Prostate gland (tissue), 2 donors: ENCODE data around the gene SCYL2. TPM values are rescaled to one million over a fixed set of nuclear protein-coding genes. Genes with fewer than 3 reads are reported as not detected.
A peak's percentile ranks its signal among the peaks of the same experiment; 100 is the strongest.
"Not testable (repeated sequence)": the region's sequence is repeated elsewhere in the genome, so short reads cannot be mapped to it uniquely, and the experiment has no call there.

Experiments used
- DNase-seq: peaks from one replicate; pipeline ENCODE4 v3.0.0-alpha.2; 2019; ENCODE audit warnings: low spot score
- H3K27ac ChIP-seq, 2 donors: fragments of 200-600 bp; sonication (generic); 2 replicates each; pipeline ENCODE4 v1.5.1; 2017 to 2019
- H3K27me3 ChIP-seq: fragments of 200-600 bp; sonication (generic); replicated peaks from 2 replicates; pipeline ENCODE4 v1.5.1; 2019; ENCODE audit not compliant: insufficient read depth
- H3K36me3 ChIP-seq, 2 donors: fragments of 200-600 bp; sonication (generic); 1 replicate in 1 of 2; 2 replicates in 1 of 2; pipeline versions ENCODE4 v1.5.1 to v1.8.1; 2017 to 2019
- H3K4me1 ChIP-seq: fragments of 200-600 bp; sonication (generic); replicated peaks from 2 replicates; pipeline ENCODE4 v1.5.1; 2019
- H3K4me3 ChIP-seq, 2 donors: fragments of 200-600 bp; sonication (generic); 2 replicates each; pipeline ENCODE4 v1.5.1; 2017 to 2019
- H3K9me3 ChIP-seq: fragments of 200-600 bp; sonication (generic); 2 replicates; pipeline ENCODE4 v1.5.1; 2017
- POLR2A ChIP-seq: fragments of 450-650 bp; IDR thresholded peaks from one replicate; pipeline ENCODE4 v1.6.1; 2016; ENCODE audit warnings: antibody characterized with exemption, mild to moderate bottlenecking
- POLR2AphosphoS5 ChIP-seq: sonication (generic); formaldehyde crosslinking; IDR thresholded peaks from one replicate; pipeline ENCODE4 v1.6.1; 2017; ENCODE audit warnings: antibody characterized with exemption
- WGBS: methylation state at CpG from one replicate; pipeline ENCODE4 v1.1.5; 2018; 5-methylcytosine and 5-hydroxymethylcytosine counted together
- intact Hi-C: fragments of 100-400 bp; cut with DNase I; formaldehyde crosslinking; loops from one replicate; pipeline ENCODE4 v1.14.2; 2022
- total RNA-seq, 2 donors: library from RNA; depleted of rRNA; stranded (reverse); fragments of >200 nt; gene quantifications; one replicate each; pipeline ENCODE4 v1.1.0, GENCODE V29; 2016
- TF ChIP-seq, protein P1 (sequence below), 4 experiments: fragments of 200-600 bp in 2 of 4; fragments of 450-650 bp in 2 of 4; sonication (generic) in 2 of 4; IDR thresholded peaks; 1 replicate in 3 of 4; 2 replicates in 1 of 4; pipeline ENCODE4 v1.5.1; 2016 to 2019; ENCODE audit warnings: antibody characterized with exemption in 4 of 4, mild to moderate bottlenecking in 2 of 4, moderate library complexity in 2 of 4

The SCYL2 gene, protein sequence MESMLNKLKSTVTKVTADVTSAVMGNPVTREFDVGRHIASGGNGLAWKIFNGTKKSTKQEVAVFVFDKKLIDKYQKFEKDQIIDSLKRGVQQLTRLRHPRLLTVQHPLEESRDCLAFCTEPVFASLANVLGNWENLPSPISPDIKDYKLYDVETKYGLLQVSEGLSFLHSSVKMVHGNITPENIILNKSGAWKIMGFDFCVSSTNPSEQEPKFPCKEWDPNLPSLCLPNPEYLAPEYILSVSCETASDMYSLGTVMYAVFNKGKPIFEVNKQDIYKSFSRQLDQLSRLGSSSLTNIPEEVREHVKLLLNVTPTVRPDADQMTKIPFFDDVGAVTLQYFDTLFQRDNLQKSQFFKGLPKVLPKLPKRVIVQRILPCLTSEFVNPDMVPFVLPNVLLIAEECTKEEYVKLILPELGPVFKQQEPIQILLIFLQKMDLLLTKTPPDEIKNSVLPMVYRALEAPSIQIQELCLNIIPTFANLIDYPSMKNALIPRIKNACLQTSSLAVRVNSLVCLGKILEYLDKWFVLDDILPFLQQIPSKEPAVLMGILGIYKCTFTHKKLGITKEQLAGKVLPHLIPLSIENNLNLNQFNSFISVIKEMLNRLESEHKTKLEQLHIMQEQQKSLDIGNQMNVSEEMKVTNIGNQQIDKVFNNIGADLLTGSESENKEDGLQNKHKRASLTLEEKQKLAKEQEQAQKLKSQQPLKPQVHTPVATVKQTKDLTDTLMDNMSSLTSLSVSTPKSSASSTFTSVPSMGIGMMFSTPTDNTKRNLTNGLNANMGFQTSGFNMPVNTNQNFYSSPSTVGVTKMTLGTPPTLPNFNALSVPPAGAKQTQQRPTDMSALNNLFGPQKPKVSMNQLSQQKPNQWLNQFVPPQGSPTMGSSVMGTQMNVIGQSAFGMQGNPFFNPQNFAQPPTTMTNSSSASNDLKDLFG
- total RNA-seq: 10 to 100 TPM; 54.4 to 63.7 TPM

DNA sequence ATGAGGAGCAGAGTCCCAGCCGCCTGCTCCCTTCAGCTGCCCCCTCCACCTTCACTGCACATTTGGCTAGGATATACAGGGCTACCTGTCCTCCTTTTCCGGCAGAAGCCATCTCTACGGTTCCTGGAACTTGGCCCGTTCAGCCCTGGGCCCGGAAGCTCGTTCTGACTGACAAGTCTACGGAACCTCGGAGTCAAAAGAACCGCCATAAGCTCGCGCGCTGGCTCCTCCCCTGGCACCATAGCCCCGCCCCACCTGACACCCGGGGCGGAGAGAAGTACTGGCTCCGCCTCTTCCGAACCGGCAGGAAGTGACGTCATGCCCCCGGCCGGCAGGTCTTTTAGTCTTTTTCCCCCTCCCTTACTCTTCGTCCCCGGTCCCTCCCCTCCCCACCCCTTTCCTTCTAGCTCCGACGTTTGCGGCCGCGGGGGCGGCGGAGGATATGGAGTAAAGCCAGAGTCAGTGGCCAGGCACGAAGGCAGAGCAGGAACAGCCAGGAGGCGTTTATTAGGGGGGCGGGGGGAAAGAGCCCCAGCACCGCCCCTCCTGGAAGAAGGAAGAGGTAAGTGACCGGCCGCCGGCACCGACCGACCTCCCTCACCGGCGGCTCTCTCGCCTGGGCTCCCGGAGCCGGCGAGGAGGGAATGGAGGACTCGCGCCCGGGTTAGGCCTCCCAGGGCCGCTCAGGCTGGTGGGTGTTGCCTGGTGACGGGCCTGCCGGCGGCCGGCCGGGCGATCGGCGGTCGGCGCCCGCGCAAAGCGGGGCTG lies at the start of gene SCYL2, which contains the start of gene DEPDC4:
TSS of gene SCYL2 (plus strand) at position 343 of the 768 bp plus-strand sequence. CDS start 15,794 bp downstream, outside the sequence.
TSS of gene DEPDC4 (minus strand) at position 245 of the 768 bp plus-strand sequence. CDS start at position 242, 3 bp downstream.
- TF ChIP-seq POLR2A: peak; percentile 81
- TF ChIP-seq POLR2AphosphoS5: peak; percentile 87
- TF ChIP-seq, protein P1, sequence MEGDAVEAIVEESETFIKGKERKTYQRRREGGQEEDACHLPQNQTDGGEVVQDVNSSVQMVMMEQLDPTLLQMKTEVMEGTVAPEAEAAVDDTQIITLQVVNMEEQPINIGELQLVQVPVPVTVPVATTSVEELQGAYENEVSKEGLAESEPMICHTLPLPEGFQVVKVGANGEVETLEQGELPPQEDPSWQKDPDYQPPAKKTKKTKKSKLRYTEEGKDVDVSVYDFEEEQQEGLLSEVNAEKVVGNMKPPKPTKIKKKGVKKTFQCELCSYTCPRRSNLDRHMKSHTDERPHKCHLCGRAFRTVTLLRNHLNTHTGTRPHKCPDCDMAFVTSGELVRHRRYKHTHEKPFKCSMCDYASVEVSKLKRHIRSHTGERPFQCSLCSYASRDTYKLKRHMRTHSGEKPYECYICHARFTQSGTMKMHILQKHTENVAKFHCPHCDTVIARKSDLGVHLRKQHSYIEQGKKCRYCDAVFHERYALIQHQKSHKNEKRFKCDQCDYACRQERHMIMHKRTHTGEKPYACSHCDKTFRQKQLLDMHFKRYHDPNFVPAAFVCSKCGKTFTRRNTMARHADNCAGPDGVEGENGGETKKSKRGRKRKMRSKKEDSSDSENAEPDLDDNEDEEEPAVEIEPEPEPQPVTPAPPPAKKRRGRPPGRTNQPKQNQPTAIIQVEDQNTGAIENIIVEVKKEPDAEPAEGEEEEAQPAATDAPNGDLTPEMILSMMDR (IDR thresholded peaks at IDR 0.05): peak in 2 of 4 experiments; percentile 21 to 32
- no peaks in the 10 kb centered on the region for H3K4me1 ChIP-seq
- H3K9me3 ChIP-seq: no peaks in the 10 kb centered on the region
- intact Hi-C loops: no loop called here
- WGBS: under 1% methylated on average over 62 of the region's 62 CpGs
- no peaks in the 10 kb centered on the region for H3K27me3 ChIP-seq
- peak within 1 kb of the TSS; percentile 97 for H3K27ac ChIP-seq
- DNase-seq: peak; percentile 98
- peak within 1 kb of the TSS; percentile 87 to 92 for H3K4me3 ChIP-seq
- no peaks in the 10 kb centered on the region for H3K36me3 ChIP-seq

DNA sequence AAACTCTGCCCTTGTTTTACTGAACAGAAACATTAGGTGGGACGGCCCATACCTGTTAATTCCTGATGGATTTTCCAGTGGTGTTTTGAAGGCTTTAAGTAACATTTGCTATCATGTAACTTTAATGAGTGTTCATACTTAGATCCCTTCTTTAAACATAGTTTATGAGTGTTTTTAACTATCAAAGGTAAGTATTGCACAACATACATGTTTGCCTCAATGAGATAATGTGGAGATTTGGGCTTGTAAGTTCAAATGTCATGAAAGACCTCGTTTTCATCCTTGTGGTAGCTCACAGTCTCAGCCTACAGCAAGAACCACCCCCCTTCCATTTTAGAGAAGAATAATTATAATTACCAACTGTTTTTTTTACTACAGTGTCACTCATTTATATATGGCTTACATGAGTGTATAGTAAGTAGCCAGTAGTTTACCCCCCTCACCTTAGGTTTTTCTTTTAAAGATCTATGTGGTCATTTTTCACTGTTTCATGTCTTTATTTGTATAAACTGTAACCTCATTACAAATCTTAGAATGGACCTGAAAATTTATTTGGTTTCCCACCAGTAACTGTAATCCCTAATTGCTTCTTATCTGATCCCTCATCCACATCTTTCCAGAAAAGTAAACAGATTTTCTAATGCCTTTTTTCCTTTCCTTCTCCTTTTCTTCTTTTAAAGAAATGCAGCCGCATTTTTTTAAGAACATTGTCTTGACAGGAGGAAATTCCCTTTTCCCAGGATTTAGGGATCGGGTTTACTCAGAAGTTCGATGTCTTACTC lies 47.5 kb upstream of the SCYL2 start:
- 56% methylated on average over 5 of the region's 5 CpGs for WGBS

DNA sequence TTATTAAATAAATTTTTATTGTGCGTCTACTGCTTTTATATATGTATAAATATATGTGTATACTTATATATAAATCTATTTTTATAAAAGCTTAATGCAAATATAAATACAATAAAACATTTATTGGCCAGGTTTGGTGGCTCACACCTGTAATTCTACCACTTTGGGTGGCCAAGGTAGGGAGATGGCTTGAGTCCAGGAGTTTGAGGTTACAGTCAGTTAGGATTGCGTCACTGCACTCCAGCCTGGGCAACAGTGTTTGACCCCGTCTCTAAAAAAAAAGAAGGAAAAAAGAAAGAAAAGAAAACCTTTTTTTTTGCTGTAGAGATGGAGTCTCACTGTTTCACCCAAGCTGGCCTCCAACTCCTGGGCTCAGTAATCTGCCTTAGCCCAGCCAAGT lies 45.5 kb upstream of the SCYL2 start:
- intact Hi-C loops: no loop called here
- WGBS: 66% methylated on average over 3 of the region's 3 CpGs
- Histone ChIP-seq H3K36me3 (no peaks in the 10 kb centered on the region), H3K4me3 (no peak overlapping the region), H3K9me3 (no peaks in the 10 kb centered on the region), H3K27ac (no peak overlapping the region), H3K27me3 (no peaks in the 10 kb centered on the region), H3K4me1 (no peaks in the 10 kb centered on the region)
- DNase-seq: no peak
- TF ChIP-seq, protein P1 (IDR thresholded peaks at IDR 0.05): no peak
- TF ChIP-seq POLR2A (no peak), POLR2AphosphoS5 (no peak)

More for the DNA sequence above, 47.5 kb upstream of the SCYL2 start:
- Histone ChIP-seq H3K27me3 (no peaks in the 10 kb centered on the region), H3K27ac (no peak overlapping the region), H3K4me1 (no peaks in the 10 kb centered on the region), H3K4me3 (no peak overlapping the region), H3K9me3 (no peaks in the 10 kb centered on the region), H3K36me3 (no peaks in the 10 kb centered on the region)
- intact Hi-C loops: no loop called here
- DNase-seq: no peak
- TF ChIP-seq, protein P1 (IDR thresholded peaks at IDR 0.05): no peak
- TF ChIP-seq POLR2A: no peak
- no peak for TF ChIP-seq POLR2AphosphoS5

DNA sequence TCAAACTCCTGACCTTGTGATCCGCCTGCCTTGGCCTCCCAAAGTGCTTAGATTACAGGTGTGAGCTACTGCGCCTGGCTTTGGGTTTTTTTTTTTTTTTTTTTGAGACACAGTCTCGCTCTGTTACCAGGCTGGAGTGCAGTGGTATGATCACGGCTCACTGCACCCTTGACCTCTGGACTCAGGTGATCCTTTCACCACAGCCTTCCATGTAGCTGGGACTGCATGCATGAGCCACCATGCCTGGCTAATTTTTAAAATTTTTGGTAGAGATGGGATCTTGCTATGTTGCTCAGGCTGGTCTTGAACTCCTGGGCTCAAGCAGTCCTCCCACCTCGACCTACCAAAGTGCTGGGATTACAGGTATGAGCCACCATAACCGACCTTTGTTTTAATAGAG lies 44.8 kb upstream of the SCYL2 start:
- H3K4me3 ChIP-seq, intact Hi-C loops, H3K27ac ChIP-seq, DNase-seq, H3K4me1 ChIP-seq, H3K27me3 ChIP-seq, H3K9me3 ChIP-seq, H3K36me3 ChIP-seq: not testable (repeated sequence)
- WGBS: 96% methylated on average over 6 of the region's 6 CpGs
